HepG2 (cell line): ENCODE measurements around the gene MEX3A. TPM values are rescaled to one million over a fixed set of nuclear protein-coding genes. Genes with fewer than 3 reads are reported as not detected.
A peak's percentile ranks its signal among the peaks of the same experiment; 100 is the strongest.

Source experiments
- DNMT3B ChIP-seq: conservative IDR thresholded peaks from 2 replicates; pipeline ENCODE4 v1.6.1; 2016; ENCODE audit warnings: missing biosample characterization, control low read depth
- KMT2B ChIP-seq: IDR thresholded peaks from 2 replicates; pipeline ENCODE4 v1.6.1; 2016; ENCODE audit warnings: missing genetic modification reagents, missing compliant biosample characterization
- NCOR1 ChIP-seq: fragments of 200-600 bp; sonication (generic); IDR thresholded peaks from 2 replicates; pipeline ENCODE4 v1.7.0; 2017; ENCODE audit warnings: antibody characterized with exemption, low read length, borderline replicate concordance
- PTBP1 ChIP-seq: fragments of 200-400 bp; formaldehyde crosslinking; IDR thresholded peaks from 2 replicates; pipeline ENCODE4 v1.6.1; 2018; ENCODE audit warnings: low read length, low read depth; ENCODE audit not compliant: poor library complexity, severe bottlenecking
- SALL2 ChIP-seq: sonication (generic); formaldehyde crosslinking; IDR thresholded peaks from 2 replicates; pipeline ENCODE4 v1.8.1; 2023; ENCODE audit warnings: mild to moderate bottlenecking, missing genetic modification reagents, inconsistent platforms
- SOX5 ChIP-seq: IDR thresholded peaks from 2 replicates; pipeline ENCODE4 v1.6.1; 2016; ENCODE audit warnings: borderline replicate concordance
- TP53 ChIP-seq: sonication (generic); formaldehyde crosslinking; conservative IDR thresholded peaks from 2 replicates; pipeline ENCODE4 v1.4.0; 2020; ENCODE audit warnings: missing genetic modification reagents
- WIZ ChIP-seq: sonication (generic); formaldehyde crosslinking; IDR thresholded peaks from 2 replicates; pipeline ENCODE4 v1.5.1; 2020; ENCODE audit warnings: mild to moderate bottlenecking, missing genetic modification reagents
- ZFP36 ChIP-seq: fragments of 150-350 bp; IDR thresholded peaks from 2 replicates; pipeline ENCODE4 v1.6.1; 2018; ENCODE audit warnings: borderline replicate concordance, low read length, low read depth; ENCODE audit not compliant: partially characterized antibody
- ZNF446 ChIP-seq: sonication (generic); formaldehyde crosslinking; IDR thresholded peaks from 2 replicates; pipeline ENCODE4 v1.5.0; 2020; ENCODE audit warnings: mild to moderate bottlenecking, missing genetic modification reagents
- ZNF484 ChIP-seq: sonication (generic); formaldehyde crosslinking; IDR thresholded peaks from 2 replicates; pipeline ENCODE4 v1.5.1; 2020; ENCODE audit warnings: mild to moderate bottlenecking, low read depth, missing genetic modification reagents, borderline replicate concordance
- ZNF543 ChIP-seq: sonication (generic); formaldehyde crosslinking; IDR thresholded peaks from 2 replicates; pipeline ENCODE4 v1.4.0; 2020; ENCODE audit warnings: mild to moderate bottlenecking, missing genetic modification reagents
- ZNF567 ChIP-seq: sonication (generic); formaldehyde crosslinking; IDR thresholded peaks from 2 replicates; pipeline ENCODE4 v1.8.1; 2023; ENCODE audit warnings: mild to moderate bottlenecking, missing genetic modification reagents, borderline replicate concordance
- ZNF607 ChIP-seq: sonication (generic); formaldehyde crosslinking; IDR thresholded peaks from 2 replicates; pipeline ENCODE4 v1.5.1; 2020; ENCODE audit warnings: missing genetic modification reagents, mild to moderate bottlenecking, borderline replicate concordance
- polyA plus RNA-seq, 8 experiments: library from polyadenylated mRNA; depleted of rRNA in 3 of 8; stranded (reverse) in 7 of 8; unstranded in 1 of 8; fragments of >200 nt; fragmentation: Illumina TruSeq in 4 of 8; extraction: Trizol in 4 of 8; gene quantifications; 2 replicates each; pipeline versions ENCODE4 v1.2.1 to v1.2.3, GENCODE V29; 2011 to 2016; ENCODE audit warnings: low read depth in 4 of 8, missing spikeins in 1 of 8, mixed read lengths in 1 of 8; ENCODE audit not compliant: insufficient read depth in 1 of 8
- total RNA-seq, 5 experiments: library from RNA; depleted of rRNA; stranded (reverse); fragments of >200 nt; fragmentation: Illumina TruSeq; extraction: Trizol; gene quantifications; 2 replicates each; pipeline ENCODE4 v1.2.3, GENCODE V29; 2016; ENCODE audit warnings: low read depth in 1 of 5
- TF ChIP-seq, protein P1 (sequence below): sonication (generic); formaldehyde crosslinking; IDR thresholded peaks from 2 replicates; pipeline ENCODE4 v1.4.0; 2020; ENCODE audit warnings: missing genetic modification reagents, borderline replicate concordance
- TF ChIP-seq, protein P2 (sequence below): sonication (generic); formaldehyde crosslinking; IDR thresholded peaks from 2 replicates; pipeline ENCODE4 v1.4.0; 2020; ENCODE audit warnings: missing genetic modification reagents
- TF ChIP-seq, protein P3 (sequence below): sonication (generic); formaldehyde crosslinking; IDR thresholded peaks from 2 replicates; pipeline ENCODE4 v1.4.0; 2020; ENCODE audit warnings: missing genetic modification reagents
- TF ChIP-seq, protein P4 (sequence below), 2 experiments: sonication (generic) in 1 of 2; formaldehyde crosslinking in 1 of 2; IDR thresholded peaks; 2 replicates each; pipeline versions ENCODE4 v1.5.1 to v1.6.1; 2011 to 2020; ENCODE audit warnings: borderline replicate concordance in 1 of 2, low read depth in 1 of 2, low read length in 1 of 2, mild to moderate bottlenecking in 1 of 2, missing genetic modification reagents in 1 of 2, moderate library complexity in 1 of 2
- TF ChIP-seq, protein P5 (sequence below): sonication (generic); formaldehyde crosslinking; IDR thresholded peaks from 2 replicates; pipeline ENCODE4 v1.4.0; 2020; ENCODE audit warnings: missing genetic modification reagents, mild to moderate bottlenecking, borderline replicate concordance

MEX3A gene
- total and polyA plus RNA-seq, 2 of the 13 experiments (the other 11 are each of a cell fraction or from before 2014, with no cell fraction given), result 7.6 to 9.1 TPM

DNA sequence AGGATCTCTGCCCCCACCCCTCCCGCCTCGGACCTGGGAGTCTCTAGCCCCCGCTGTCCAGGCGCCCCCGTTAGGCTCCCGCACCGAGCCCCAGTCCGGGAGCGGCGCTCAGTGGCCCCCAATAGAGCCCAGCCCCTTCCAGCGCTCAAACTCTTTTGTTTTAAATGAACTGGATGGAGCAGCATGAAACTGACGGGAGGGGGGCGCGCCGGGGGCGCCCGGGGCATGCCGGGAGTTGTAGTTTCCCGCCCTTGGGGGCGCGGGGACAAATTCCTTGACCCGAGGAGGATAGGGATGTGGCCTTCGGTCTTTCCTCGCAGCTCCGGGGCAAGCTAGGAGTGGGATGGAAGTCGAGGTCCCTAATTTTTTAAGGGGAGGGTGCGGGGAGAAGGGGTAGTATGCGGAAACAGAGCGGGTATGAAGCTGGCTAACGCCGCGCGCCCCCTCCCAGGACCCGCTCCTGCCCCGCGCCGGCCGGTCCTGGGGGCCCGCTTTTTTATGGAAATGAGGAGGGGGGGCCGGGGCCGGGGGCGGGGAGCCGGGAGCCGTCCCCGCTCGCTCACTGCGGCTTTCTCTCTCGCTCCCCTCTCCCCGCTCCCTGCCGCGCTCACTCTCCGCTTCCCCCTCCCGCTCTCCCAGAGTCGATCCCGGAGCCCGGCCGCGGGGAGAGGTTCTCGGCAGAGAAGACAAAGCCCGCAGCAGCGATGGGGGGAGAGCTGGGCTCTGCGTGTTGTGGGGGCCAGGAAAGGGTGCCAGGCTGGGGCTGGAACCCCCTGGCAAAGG lies at the start of gene MEX3A (continued):
- TF ChIP-seq, protein P1, sequence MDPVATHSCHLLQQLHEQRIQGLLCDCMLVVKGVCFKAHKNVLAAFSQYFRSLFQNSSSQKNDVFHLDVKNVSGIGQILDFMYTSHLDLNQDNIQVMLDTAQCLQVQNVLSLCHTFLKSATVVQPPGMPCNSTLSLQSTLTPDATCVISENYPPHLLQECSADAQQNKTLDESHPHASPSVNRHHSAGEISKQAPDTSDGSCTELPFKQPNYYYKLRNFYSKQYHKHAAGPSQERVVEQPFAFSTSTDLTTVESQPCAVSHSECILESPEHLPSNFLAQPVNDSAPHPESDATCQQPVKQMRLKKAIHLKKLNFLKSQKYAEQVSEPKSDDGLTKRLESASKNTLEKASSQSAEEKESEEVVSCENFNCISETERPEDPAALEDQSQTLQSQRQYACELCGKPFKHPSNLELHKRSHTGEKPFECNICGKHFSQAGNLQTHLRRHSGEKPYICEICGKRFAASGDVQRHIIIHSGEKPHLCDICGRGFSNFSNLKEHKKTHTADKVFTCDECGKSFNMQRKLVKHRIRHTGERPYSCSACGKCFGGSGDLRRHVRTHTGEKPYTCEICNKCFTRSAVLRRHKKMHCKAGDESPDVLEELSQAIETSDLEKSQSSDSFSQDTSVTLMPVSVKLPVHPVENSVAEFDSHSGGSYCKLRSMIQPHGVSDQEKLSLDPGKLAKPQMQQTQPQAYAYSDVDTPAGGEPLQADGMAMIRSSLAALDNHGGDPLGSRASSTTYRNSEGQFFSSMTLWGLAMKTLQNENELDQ (CRISPR knock-in tag), result no peak
- TF ChIP-seq PTBP1 (no peak), ZNF607 (CRISPR knock-in tag) (peak; percentile 48; the same call in 1 of the 2 replicates), DNMT3B (CRISPR knock-in tag) (no peak), WIZ (CRISPR knock-in tag) (no peak), ZFP36 (no peak), ZNF446 (CRISPR knock-in tag) (no peak), ZNF484 (CRISPR knock-in tag) (no peak), KMT2B (CRISPR knock-in tag) (no peak), SOX5 (CRISPR knock-in tag) (no peak), ZNF543 (CRISPR knock-in tag) (no peak), SALL2 (peak; percentile 54; the same call in 1 of the 2 replicates), TP53 (CRISPR knock-in tag) (no peak), ZNF567 (CRISPR knock-in tag) (no peak), NCOR1 (peak; percentile 69; the same call in 1 of the 2 replicates)
- TF ChIP-seq, protein P2, sequence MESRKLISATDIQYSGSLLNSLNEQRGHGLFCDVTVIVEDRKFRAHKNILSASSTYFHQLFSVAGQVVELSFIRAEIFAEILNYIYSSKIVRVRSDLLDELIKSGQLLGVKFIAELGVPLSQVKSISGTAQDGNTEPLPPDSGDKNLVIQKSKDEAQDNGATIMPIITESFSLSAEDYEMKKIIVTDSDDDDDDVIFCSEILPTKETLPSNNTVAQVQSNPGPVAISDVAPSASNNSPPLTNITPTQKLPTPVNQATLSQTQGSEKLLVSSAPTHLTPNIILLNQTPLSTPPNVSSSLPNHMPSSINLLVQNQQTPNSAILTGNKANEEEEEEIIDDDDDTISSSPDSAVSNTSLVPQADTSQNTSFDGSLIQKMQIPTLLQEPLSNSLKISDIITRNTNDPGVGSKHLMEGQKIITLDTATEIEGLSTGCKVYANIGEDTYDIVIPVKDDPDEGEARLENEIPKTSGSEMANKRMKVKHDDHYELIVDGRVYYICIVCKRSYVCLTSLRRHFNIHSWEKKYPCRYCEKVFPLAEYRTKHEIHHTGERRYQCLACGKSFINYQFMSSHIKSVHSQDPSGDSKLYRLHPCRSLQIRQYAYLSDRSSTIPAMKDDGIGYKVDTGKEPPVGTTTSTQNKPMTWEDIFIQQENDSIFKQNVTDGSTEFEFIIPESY (CRISPR knock-in tag), result no peak
- TF ChIP-seq, protein P3, sequence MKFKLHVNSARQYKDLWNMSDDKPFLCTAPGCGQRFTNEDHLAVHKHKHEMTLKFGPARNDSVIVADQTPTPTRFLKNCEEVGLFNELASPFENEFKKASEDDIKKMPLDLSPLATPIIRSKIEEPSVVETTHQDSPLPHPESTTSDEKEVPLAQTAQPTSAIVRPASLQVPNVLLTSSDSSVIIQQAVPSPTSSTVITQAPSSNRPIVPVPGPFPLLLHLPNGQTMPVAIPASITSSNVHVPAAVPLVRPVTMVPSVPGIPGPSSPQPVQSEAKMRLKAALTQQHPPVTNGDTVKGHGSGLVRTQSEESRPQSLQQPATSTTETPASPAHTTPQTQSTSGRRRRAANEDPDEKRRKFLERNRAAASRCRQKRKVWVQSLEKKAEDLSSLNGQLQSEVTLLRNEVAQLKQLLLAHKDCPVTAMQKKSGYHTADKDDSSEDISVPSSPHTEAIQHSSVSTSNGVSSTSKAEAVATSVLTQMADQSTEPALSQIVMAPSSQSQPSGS (CRISPR knock-in tag), result peak; percentile 19; the same call in 1 of the 2 replicates
- TF ChIP-seq, protein P4, sequence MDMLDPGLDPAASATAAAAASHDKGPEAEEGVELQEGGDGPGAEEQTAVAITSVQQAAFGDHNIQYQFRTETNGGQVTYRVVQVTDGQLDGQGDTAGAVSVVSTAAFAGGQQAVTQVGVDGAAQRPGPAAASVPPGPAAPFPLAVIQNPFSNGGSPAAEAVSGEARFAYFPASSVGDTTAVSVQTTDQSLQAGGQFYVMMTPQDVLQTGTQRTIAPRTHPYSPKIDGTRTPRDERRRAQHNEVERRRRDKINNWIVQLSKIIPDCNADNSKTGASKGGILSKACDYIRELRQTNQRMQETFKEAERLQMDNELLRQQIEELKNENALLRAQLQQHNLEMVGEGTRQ (IDR thresholded peaks at IDR 0.05; ENCODE audit: low read depth, low read length), result no peak
- TF ChIP-seq, protein P4 (CRISPR knock-in tag; IDR thresholded peaks at IDR 0.05; ENCODE audit: borderline replicate concordance), result no peak
- TF ChIP-seq, protein P5, sequence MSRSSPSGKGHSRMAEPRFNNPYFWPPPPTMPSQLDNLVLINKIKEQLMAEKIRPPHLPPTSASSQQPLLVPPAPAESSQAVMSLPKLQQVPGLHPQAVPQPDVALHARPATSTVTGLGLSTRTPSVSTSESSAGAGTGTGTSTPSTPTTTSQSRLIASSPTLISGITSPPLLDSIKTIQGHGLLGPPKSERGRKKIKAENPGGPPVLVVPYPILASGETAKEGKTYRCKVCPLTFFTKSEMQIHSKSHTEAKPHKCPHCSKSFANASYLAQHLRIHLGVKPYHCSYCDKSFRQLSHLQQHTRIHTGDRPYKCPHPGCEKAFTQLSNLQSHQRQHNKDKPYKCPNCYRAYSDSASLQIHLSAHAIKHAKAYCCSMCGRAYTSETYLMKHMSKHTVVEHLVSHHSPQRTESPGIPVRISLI (CRISPR knock-in tag), result peak; percentile 73; the same call in 1 of the 2 replicates
